Stimulated activated CD4-positive, alpha-beta T cell treated with anti-CD3 and anti-CD28 coated beads, Interleukin-1b, Interleukin-23, amount 100 ng/mL, for 48 hours (primary cell): Measurements from ENCODE around the gene RNF113A.
"Not testable (repeated sequence)": the region's sequence is repeated elsewhere in the genome, so short reads cannot be mapped to it uniquely, and the experiment has no call there.

Experiments
- DNase-seq: peaks from one replicate; pipeline ENCODE4 v3.0.0-alpha.2; 2020

Gene RNF113A

DNA sequence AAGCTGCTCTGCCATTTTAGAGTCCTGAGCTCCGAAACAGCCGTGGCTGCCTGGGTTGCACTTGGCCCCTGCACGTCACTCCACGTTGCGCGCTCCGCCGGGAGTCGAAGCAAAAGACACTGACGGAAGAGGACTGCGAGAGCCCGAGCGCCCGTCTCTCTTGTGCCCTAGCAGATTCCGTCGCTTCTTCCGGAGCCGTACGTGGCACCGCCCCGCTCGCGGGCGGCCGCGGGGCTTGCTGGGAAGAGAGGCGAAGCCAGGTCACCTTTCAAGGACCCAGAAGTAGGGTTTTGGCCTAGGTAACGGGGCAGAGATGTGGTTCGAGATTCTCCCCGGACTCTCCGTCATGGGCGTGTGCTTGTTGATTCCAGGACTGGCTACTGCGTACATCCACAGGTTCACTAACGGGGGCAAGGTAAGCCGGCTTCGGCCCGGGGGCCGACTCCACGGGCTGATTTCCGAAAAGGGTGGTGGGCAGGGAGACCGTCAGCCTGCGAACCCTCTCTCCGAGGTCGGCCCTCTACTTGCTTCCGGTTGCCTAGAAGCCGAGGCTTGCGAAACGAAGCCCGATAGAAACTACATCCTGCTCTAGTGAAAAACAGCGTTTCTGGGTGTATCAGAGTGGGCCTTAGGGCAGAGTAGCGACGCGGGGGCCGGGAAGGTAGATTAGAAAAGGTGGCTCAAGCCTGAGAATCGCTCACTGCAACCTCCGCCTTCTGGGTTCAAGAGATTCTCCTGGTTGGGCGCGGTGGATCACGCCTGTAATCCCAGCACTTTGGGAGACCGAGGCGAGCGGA lies at the start of gene RNF113A, which contains the start of gene NDUFA1:
TSS of gene RNF113A (minus strand) at position 135 of the 797 bp plus-strand sequence. CDS start at position 15, 120 bp downstream.
TSS of gene NDUFA1 (plus strand) at position 234 of the 797 bp plus-strand sequence. CDS start at position 314, 80 bp downstream.
- peak; percentile 88 for DNase-seq

DNA sequence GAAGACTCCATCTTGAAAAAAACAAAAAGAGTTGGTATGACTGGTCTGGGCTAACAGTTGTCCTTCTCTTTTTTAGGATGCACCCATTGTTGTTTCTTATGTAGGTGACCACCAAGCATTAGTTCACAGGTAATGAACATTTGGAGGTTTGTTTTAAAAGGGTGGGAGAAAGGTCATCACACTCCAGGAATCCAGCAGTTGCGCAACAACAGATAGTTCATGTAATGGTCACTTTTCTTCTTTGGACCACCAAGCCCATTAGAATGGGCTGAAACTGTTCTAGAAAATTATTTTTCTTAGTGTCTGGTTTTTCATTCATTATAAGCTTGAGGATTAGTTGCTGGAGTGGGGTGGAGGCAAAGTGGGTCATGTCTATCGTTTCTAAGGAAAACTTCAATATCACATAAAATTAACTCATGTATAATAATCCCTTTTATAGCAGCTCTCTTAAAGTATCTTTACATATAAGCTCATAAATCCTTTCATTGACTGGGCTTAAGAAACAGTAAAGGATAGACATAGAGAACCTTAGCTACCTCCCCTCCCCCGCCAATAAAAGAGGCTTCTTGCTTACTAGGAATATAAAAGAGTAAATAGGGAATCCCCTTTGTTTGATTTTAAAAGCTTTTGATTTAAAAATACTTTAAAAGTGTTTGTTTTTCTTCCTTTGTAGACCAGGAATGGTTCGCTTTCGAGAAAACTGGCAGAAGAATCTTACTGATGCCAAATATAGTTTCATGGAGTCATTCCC lies 48.5 kb upstream of the RNF113A start:
- DNase-seq, result no peak

DNA sequence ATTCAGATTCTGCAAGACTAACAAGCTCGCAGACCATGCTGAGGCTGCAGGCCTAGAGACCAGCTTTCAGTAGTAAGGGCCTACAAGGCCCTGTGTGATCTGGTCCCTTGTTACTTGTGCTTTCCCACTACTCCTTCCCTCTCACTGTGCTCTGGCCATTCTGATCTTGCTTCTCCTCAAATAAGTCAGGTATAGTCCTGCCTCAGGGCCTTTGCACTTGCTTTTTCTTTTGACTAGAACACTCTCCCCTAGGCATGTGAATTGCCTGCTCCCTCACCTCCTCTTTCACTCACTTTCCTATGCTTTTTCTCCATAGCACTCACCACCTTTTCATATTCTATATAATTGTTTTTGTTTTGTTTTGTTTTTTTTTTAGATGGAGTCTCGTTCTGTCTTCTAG lies 46.3 kb upstream of the RNF113A start:
- no peak for DNase-seq

DNA sequence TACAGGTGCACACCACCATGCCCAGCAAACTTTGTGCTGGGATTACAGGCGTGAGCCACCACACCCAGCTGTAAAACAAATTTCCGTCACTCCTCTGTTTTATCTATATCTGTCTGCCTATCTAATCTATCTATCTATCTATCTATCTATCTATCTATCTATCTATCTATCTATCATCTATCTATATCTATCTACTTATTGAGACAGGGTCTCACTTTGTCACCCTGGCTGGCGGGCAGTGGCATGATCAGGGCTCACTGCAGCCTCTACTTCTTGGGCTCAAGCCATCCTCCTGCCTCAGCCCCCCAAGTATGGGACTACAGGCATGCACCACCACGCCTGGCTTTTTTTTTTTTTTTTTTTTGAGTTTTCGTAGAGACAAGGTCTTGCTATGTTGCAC lies 44.8 kb upstream of the RNF113A start:
- DNase-seq, result no peak

DNA sequence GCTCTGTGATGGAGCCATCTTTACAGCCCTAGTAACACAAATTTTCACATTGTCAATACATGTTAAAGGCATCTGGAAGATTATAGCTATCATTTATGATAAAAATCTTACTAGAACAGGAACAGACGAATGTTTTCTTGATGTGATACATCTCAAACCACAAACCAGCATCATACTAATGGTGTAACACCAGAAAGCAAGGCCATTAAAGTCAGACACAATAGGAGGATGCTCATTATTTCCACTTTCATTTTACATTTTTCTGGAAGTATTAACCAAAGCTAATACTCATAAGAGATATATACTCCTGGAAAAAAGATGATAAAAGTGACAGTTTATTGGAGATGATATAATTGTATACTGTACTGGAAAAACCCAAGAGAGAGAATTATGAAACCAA lies 29.4 kb upstream of the RNF113A start:
- DNase-seq, result no peak

DNA sequence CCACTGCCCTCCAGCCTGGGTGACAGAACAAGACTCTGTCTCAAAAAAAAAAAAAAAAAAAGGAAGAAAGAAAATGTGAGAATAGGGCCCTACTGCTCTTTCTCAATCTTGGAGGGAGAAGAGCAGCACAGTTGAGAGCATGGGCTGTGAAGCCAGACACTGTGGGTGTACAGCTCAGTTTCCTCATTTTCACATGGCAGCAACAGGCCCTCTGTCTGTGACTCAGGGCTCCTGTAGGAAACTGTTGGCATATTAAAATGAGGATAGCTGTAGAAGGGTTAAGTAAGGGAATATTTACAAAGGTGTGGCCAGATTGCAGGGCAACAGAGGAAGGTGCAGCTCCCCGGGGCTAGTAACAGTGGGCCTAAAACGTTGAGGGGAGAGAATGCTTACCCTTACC lies 27.6 kb upstream of the RNF113A start:
- no peak for DNase-seq

DNA sequence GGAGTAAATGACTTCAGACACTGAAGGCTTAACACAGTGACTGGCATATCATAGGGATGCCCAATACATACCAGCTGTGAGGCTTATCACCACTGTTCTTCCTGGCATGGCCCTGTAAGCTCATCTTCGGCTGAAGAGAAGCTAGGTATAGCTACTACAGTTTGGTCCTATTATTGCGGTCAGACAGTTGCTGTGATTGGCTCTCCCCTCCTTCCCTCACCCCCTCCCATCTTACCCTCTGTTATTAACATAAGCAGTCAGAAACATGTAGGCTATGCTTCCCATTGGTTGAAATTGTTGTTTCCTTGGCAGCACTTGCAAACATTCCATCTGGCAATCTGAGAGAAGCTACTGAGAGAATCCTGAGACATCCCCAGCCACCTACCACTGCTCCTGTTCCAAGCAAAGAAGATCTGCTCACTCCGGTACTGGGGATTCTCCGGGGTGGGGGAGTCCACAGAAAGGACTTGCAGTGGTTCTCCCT lies 24.4 kb upstream of the RNF113A start, which contains the start of gene AKAP14:
TSS of gene AKAP14 (plus strand) at position 51 of the 484 bp plus-strand sequence. CDS start 7,331 bp downstream, outside the sequence.
- no peak for DNase-seq

DNA sequence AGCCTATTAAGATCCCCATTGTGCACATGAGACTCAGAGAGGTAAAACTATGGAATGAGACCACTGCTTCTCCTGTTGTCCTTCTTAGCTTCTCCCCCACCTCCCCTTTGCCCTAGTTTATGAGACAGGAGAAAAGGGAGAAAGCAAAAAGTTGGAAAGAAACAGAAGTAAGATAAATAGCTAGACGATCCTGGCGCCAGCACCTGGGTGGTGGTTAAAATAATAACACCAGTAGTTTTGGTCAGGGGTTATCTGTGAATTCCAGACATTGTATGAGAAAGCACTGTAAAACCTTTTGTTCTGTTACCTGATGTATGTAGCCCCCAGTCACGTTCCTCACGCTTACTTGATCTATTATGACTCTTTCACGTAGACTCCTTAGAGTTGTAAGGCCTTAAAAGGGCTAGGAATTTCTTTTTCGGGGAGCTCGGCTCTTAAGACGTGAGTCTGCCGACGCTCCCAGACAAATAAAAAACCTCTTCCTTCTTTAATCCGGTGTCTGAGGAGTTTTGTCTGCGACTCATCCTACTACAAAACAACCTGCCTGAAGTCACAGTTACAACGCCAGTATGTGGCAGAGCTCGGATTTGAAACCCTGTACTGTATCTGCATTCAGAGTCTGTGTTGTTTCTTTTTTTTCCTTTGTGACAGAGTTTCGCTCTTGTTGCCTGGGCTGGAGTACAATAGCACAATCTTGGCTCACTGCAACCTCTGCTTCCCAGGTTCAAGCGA lies 20.6 kb upstream of the RNF113A start:
- not testable (repeated sequence) for DNase-seq

DNA sequence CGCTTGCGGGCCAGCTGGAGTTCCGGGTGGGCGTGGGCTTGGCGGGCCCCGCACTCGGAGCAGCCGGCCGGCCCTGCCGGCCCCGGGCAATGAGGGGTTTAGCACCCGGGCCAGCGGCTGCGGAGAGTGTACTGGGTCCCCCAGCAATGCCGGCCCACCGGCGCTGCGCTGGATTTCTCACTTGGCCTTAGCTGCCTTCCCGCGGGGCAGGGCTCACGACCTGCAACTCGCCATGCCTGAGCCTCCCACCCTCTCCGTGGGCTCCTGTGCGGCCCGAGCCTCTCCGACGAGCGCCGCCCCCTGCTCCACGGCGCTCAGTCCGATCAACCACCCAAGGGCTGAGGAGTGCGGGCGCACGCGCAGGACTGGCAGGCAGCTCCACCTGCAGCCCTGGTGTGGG lies 19.1 kb upstream of the RNF113A start:
- DNase-seq, result not testable (repeated sequence)

DNA sequence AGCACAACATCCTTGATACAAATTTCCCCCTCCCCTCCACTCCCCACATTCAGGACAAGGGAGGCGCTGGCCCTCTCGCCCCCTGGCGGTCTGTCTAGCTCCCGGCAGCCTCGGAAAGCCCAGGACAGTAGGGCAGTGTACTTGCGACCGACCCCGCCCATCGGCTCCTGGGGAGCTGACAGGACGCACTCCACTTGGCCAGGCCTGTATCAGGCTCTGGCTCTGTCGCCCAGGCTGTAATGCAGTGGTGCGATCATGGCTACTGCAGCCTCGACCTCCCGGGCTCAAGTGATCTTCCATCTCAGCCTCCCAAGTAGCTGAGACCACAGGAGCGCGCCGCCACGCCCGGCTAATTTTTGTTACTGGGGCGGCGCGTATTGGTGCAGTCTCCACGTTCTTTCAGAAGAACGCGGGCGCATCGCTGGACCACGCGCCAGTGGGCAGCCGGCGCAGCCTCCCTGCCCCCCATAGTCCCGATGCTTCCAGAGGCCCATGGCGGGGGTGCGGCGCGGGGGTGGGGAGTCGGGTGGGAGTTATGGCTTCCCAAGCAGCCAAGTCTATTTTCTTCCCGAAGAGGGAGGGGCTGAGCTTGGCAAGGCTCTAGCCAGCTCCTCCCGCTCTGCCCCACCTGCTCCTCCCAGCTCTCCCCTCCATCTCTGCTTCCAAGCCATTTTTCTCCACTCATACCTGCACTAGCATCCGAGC lies 16.3 kb upstream of the RNF113A start:
- peak; percentile 63 for DNase-seq

DNA sequence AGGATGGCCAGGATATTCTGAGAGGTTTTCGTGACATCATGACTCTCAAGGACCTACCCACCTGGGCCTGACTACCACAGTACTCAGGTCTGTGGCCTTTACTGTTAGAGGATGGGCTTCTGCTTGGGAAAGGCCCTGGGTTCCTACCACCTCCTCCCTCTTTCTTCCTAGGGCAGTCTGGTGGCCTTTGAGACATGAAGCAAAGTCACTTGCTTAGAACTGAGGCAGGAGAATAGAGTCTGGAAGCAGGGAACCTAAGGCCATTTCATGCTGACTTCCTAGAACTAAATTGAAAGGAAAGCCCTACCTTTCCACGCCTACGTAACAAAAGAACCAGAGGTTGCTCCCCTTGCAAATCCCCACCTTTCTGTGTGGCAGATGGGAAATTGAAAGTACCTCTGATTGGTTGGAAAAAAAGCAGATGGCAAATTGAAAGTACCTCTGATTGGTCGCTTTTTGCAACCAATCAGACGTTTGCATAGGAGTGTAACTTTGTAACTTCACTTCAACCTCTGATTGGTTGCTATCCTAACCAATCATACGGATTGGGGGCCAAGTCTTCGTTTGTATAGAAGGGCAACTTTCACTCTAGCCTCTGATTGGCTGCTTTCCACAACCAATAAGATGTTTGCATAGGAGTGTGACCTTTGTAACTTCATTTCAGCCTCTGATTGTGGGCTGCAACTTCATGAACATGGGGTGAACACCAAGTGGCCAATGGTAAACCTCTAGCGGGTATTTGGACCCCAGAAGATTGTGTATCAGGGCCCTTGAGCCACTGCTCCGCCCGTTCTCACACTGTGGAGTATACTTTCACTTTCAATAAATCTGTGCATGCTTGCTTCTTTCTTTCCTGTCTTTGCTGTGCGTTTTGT lies 14.3 kb upstream of the RNF113A start:
- DNase-seq, result no peak

DNA sequence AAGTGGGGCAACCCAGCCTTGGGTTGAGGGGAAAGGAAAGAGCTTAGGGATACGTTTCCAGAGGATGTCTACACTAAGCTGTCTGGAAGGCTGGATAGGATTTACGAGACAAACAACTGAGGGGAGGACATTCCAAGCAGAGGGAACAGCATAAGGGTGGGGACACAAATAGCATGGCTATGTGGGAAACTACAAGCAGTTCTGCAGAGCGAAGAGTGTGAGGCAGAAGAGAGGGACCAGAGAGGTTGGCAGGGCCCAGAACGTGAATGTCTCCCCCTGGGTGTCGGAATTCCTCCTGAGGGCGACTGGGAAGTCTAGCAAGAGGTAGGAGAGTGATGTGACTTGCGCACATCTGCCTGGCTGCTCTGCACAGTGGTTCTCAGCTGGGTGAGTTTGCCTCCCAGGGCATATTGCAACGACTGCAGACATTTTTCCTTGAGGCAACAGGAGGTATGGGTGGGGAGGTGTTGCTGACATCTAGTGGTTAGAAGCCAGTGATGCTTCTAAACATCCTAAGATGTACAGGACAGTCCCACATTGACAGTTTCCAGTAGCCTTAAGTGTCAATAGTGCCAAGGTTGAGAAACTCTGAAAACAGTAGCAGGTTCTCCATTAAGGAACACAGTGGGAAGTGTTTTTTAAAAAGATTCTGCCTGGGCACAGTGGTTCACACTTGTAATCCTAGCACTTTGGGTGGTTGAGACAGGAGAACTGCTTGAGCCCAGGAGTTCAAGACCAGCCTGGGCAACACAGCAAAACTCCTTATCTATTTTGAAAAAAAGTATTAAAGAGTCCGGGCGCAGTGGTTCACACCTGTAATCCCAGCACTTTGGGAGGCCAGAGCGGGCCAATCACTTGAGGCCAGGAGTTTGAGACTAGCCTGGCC lies 9.3 kb upstream of the RNF113A start:
- DNase-seq, result peak; percentile 15

DNA sequence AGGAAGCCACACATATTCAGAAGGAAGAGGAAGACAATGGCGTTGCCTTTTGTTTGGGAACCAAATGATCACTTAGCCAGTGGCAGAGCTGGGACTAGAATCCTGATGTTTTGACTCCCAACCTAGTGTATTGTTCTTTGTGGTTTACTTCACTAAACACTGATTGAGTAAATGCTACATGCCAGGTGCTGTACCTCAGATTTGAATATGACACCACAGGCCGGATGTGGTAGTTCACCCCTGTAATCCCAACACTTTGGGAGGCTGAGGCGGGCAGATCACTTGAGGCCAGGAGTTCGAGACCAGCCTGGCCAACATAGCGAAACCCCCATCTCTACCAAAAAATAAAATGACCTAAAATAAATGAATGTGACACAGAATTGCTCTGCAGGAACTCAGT lies 8.5 kb upstream of the RNF113A start:
- DNase-seq, result no peak

DNA sequence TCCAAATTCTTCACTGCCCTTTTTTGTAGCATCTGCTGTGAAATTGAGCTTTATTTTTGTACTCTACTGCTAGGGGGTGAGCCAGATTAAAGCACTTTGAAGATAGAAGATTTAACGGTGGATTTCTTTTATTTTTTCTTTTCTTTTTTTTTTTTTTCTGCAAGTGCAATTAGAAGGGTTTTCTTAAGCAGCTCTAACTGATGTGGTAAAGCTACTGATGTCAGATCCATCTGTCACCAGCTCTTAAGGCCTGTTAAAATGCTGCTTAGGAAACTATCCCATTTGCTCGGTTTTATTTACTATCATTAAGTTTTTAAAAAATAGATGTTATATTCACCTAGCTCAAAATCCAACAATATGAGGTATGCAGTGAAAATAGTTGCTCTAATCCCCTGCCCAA lies 7.2 kb upstream of the RNF113A start:
- DNase-seq, result no peak

DNA sequence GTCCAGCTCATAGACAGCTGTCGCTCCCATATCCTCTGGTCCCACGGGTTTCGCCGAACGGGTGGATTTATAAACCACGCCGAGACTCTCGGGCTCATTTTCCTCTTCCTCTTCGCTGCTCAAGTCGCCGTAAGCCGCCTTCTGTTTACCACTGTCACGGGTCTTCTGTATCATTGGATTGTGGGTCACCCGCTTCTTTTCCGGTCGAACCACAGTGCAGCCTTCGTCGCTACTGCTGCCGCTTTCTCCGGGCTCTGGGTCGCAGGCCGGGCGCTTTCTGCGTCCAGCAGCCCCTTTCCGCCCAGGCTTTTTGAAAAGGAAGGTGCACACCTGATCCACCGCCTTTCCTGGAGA lies 311 bp downstream of the RNF113A start:
- no peak for DNase-seq

DNA sequence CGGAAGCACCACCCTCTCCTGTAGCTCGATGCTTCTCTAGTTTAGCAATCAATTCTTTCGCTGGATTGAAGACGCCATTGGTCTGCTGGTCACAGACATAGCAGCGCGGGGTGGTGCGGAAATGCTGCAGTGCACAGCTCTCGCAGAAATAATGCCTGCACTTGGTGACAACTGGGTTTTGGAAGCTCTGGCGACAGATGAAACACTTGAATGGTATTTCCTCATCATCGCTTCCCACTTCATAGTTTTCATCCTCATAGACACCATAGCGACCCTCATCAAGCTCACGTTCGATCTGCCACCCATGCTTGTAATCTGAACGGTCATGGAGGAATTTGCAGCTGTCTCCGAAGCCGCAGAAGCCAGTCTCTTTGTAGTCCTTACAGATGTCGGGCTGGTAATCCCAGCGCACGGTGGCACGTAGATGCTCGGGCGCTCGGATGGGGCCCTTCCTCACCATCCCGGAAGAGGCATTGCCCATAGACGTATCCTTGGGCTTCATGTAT lies 854 bp downstream of the RNF113A start:
- peak; percentile 28 for DNase-seq

DNA sequence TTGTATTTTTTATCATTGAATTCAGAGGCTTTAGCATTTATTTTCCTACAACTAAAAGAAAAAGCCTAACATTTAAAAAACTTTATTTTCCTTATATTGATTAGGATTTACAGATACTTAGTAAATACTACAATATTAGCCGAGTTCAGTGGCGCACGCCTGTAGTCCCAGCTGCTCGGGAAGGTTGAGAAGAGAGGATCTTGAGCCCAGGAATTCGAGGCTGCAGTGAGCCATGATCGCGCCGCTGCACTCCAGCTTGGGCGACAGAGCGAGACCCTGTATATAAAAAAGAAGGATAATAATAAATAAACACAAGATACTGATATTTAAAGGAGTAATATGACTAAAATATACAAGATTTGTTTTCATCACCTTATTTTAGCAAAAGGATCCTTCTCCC lies 18.1 kb downstream of the RNF113A start:
- DNase-seq, result no peak

DNA sequence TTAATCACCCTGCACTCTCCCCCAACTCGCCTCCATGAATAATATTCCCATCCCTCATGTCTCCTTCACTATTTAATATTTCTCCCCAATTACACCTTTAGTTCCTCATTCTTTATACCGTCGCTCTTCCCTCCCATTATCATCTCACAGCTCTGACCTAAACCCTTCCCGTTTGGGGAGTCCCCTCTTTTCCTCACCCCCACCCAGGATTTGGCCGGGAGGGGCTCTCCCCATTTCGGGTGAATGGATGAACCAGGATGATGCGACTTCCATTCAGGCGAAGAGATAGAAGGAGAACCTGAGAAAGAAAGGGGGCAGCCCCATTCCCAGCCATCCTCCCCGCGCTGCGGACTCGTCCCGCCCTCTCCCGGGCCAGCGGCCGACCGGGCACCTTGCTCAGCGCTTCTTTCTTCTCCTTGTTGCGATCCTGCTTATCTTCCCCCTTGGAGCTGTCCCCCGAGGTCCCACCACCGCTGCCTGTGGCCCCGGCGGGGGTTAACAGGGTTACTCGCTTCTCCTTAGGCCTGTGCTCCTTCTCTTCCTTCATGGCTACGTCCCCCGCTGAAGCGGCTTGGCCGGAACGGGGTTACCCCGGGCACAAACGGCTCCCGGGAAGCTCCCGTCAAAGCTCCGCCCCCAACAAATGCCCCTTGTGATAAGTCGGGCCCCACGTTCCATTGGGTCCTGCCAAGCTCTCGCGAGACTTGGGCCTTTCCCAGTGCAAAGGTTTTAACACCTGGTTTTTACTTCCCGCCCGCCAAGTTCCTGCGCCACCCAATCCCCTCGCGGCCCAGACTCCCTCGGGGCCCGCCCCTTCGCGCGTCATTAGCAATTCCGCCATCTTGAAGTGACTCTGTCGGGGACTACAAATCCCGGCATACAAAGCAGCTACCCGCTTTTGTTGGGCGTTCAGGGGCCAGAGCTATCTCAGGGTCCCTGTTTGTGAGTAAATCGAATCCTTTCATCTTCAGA lies 18.9 kb downstream of the RNF113A start, which contains the start of gene UPF3B:
TSS of gene UPF3B (minus strand) at position 582 of the 972 bp plus-strand sequence. CDS start at position 547, 35 bp downstream.
- DNase-seq, result peak; percentile 95

DNA sequence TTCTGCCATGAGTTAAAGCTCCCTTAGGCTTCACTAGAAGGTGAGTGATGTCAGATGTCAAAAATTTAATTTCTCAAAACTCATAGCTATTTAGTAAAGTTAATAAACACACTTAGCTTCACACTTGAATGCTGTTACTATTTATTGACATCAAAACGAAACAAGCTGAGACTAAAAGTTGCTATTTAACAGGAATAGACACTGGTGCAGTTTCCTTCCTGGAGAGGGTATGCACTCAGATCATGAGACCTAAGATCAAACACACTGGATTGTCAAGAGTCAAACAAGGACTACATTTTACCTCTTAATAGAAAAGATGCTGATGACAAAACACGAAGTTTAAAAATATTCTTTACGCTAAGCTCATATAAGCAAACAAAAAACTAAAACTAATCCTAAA lies 37.6 kb downstream of the RNF113A start:
- DNase-seq, result no peak
